Measurements from ENCODE around the gene LOXL1. TPM values are rescaled to one million over a fixed set of nuclear protein-coding genes. Genes with fewer than 3 reads are reported as not detected.

Gene LOXL1
- total RNA-seq, 2 donors from 2014 or later, result 2.0 to 2.5 TPM

- intact Hi-C loops (cut with DNase I, micrococcal nuclease), result no loop called here
- peak in 1 of 2 donors; percentile 24 for DNase-seq
- ATAC-seq, result peak; percentile 61
Observed at GRCh38 chr15:73897441-73898261, 28.6 kb upstream of the LOXL1 start.

GRCh38 chr15:73899197-73900094 lies 26.8 kb upstream of the LOXL1 start:
- DNase-seq (peak in 1 of 2 donors; percentile 20), ATAC-seq (no peak)
- intact Hi-C loops (cut with DNase I, micrococcal nuclease), result no loop called here

- peak in 1 of 2 donors; percentile 18 for DNase-seq
- no peak for ATAC-seq
- intact Hi-C loops (cut with DNase I, micrococcal nuclease), result no loop called here
Observed at GRCh38 chr15:73900095-73900712, 26.1 kb upstream of the LOXL1 start.

- ATAC-seq (no peak), DNase-seq (no peak)
- intact Hi-C loops (cut with DNase I, micrococcal nuclease), result no loop called here
Observed at GRCh38 chr15:73901126-73901810, 25.0 kb upstream of the LOXL1 start.

- intact Hi-C loops (cut with DNase I, micrococcal nuclease), result no loop called here
- ATAC-seq, result no peak
- DNase-seq, result no peak
Observed at GRCh38 chr15:73902121-73903020, 23.9 kb upstream of the LOXL1 start.

GRCh38 chr15:73904026-73904815 lies 22.0 kb upstream of the LOXL1 start:
- no peak for ATAC-seq
- intact Hi-C loops (cut with DNase I, micrococcal nuclease), result no loop called here
- no peak for DNase-seq

- intact Hi-C loops (cut with DNase I, micrococcal nuclease), result no loop called here
- DNase-seq (no peak), ATAC-seq (no peak)
Observed at GRCh38 chr15:73905225-73905827, 20.9 kb upstream of the LOXL1 start.

GRCh38 chr15:73906346-73907034 lies 19.8 kb upstream of the LOXL1 start:
- ATAC-seq (no peak), DNase-seq (no peak)
- intact Hi-C loops (cut with DNase I, micrococcal nuclease), result no loop called here

GRCh38 chr15:73907035-73907408 lies 19.2 kb upstream of the LOXL1 start:
- ATAC-seq, result no peak
- no peak for DNase-seq
- intact Hi-C loops (cut with DNase I, micrococcal nuclease), result no loop called here

GRCh38 chr15:73908030-73908821 lies 18.0 kb upstream of the LOXL1 start:
- peak; percentile 51 to 86 for DNase-seq
- peak; percentile 93 for ATAC-seq
- intact Hi-C loops (cut with DNase I, micrococcal nuclease), result no loop called here

GRCh38 chr15:73908822-73909122 lies 17.5 kb upstream of the LOXL1 start:
- no peak for DNase-seq
- intact Hi-C loops (cut with DNase I, micrococcal nuclease), result no loop called here
- ATAC-seq, result no peak

- no peak for ATAC-seq
- intact Hi-C loops (cut with DNase I, micrococcal nuclease), result no loop called here
- DNase-seq, result no peak
Observed at GRCh38 chr15:73909651-73910050, 16.6 kb upstream of the LOXL1 start.

- DNase-seq, result no peak
- no peak for ATAC-seq
- intact Hi-C loops (cut with DNase I, micrococcal nuclease), result no loop called here
Observed at GRCh38 chr15:73910522-73911303, 15.5 kb upstream of the LOXL1 start.

GRCh38 chr15:73912030-73912596 lies 14.1 kb upstream of the LOXL1 start:
- DNase-seq (no peak), ATAC-seq (no peak)
- intact Hi-C loops (cut with DNase I, micrococcal nuclease), result no loop called here

- ATAC-seq, result no peak
- intact Hi-C loops (cut with DNase I, micrococcal nuclease), result no loop called here
- no peak for DNase-seq
Observed at GRCh38 chr15:73914145-73914544, 12.1 kb upstream of the LOXL1 start.
